HL-60 (cell line): ENCODE results near the gene WDCP.

Source experiments
- POLR2AphosphoS5 ChIP-seq: IDR thresholded peaks from 2 replicates; pipeline ENCODE4 v1.6.1; 2012; ENCODE audit warnings: low read depth
- SPI1 ChIP-seq: IDR thresholded peaks from 2 replicates; pipeline ENCODE4 v1.6.1; 2012; ENCODE audit warnings: low read depth, mild to moderate bottlenecking, borderline replicate concordance
- TF ChIP-seq, protein P1 (sequence below): IDR thresholded peaks from one replicate; pipeline ENCODE4 v1.5.1; 2011; ENCODE audit warnings: low read length, control low read depth, inconsistent platforms; ENCODE audit not compliant: insufficient read depth
- TF ChIP-seq, protein P2 (sequence below): IDR thresholded peaks from 2 replicates; pipeline ENCODE4 v1.6.1; 2012; ENCODE audit warnings: low read depth; ENCODE audit not compliant: insufficient replicate concordance

DNA sequence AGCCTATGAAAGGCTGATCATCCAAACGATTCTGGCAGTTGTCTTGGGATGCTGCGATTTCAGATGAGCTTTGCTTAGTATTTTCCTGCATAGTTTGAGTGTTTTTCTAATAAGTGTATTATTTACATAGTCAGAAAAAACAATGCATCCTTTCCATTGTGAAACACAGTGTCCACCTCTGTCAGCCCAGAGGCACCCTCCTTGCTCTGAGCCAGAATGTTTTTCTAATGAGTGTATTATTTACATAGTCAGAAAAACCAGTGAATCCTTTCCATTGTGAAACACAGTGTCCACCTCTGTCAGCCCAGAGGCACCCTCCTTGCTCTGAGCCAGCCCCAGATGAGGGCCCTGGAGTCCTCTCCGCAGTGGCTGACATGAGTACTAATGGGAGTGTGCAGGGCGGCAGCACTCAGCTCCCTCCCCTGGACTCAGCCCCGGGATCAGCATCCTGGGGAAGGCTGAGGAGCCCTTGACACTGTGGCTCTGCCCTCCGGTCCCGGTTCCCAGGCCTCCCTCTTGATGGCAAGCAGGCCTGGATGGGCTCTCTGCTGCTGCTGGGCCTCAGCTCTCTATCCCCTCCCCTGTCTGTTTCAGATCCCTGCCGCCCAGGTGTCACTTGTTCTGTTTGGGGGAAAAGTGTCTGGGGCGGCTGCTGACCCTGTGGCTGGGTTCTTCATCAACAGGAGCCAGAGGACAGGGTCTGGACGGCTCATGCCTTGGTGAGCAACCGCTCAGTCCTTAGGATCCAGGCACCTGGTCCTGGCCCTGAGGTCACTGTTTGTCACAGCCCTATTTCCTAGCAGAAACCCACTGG is 31.4 kb downstream of the WDCP start:
- TF ChIP-seq, protein P1, sequence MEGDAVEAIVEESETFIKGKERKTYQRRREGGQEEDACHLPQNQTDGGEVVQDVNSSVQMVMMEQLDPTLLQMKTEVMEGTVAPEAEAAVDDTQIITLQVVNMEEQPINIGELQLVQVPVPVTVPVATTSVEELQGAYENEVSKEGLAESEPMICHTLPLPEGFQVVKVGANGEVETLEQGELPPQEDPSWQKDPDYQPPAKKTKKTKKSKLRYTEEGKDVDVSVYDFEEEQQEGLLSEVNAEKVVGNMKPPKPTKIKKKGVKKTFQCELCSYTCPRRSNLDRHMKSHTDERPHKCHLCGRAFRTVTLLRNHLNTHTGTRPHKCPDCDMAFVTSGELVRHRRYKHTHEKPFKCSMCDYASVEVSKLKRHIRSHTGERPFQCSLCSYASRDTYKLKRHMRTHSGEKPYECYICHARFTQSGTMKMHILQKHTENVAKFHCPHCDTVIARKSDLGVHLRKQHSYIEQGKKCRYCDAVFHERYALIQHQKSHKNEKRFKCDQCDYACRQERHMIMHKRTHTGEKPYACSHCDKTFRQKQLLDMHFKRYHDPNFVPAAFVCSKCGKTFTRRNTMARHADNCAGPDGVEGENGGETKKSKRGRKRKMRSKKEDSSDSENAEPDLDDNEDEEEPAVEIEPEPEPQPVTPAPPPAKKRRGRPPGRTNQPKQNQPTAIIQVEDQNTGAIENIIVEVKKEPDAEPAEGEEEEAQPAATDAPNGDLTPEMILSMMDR = no peak
- TF ChIP-seq SPI1 = no peak
- TF ChIP-seq POLR2AphosphoS5 = no peak
- TF ChIP-seq, protein P2, sequence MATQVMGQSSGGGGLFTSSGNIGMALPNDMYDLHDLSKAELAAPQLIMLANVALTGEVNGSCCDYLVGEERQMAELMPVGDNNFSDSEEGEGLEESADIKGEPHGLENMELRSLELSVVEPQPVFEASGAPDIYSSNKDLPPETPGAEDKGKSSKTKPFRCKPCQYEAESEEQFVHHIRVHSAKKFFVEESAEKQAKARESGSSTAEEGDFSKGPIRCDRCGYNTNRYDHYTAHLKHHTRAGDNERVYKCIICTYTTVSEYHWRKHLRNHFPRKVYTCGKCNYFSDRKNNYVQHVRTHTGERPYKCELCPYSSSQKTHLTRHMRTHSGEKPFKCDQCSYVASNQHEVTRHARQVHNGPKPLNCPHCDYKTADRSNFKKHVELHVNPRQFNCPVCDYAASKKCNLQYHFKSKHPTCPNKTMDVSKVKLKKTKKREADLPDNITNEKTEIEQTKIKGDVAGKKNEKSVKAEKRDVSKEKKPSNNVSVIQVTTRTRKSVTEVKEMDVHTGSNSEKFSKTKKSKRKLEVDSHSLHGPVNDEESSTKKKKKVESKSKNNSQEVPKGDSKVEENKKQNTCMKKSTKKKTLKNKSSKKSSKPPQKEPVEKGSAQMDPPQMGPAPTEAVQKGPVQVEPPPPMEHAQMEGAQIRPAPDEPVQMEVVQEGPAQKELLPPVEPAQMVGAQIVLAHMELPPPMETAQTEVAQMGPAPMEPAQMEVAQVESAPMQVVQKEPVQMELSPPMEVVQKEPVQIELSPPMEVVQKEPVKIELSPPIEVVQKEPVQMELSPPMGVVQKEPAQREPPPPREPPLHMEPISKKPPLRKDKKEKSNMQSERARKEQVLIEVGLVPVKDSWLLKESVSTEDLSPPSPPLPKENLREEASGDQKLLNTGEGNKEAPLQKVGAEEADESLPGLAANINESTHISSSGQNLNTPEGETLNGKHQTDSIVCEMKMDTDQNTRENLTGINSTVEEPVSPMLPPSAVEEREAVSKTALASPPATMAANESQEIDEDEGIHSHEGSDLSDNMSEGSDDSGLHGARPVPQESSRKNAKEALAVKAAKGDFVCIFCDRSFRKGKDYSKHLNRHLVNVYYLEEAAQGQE = no peak
